ENCODE data around the gene DNAJC11. TPM values are rescaled to one million over a fixed set of nuclear protein-coding genes. Genes with fewer than 3 reads are reported as not detected.
A peak's percentile ranks its signal among the peaks of the same experiment; 100 is the strongest.

DNAJC11 gene
- total and polyA plus RNA-seq, 2 donors: 16.2 to 19.9 TPM

DNA sequence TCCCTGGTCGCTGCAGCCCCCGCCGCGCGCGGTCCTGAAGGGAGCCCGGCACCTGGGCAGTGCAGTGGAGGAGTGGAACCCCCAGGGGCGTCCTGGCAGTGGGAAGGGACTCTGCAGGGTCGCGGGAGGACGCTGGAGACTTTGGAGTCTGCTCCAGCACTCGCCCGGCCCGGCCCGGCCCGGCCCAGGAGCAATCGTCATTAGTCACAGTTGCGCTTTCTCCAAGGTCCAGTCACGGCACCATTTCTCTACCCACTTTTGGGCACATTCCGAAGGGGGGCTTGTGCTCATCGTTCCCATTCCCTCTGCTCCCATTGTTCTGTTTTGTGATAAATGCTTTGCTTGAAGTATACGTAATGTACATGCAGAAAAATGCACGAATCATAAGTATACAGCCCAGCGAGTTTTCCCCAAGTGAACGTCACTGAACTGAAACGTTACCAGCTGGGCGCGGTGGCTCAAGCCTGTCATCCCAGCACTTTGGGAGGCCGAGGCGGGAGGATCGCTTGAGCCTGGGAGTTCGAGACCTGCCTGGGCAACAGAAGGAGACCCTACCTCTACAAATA, 75.9 kb downstream of the DNAJC11 start:
- Histone ChIP-seq H3K4me1 (ENCODE audit: control insufficient read depth in 2 of 2, insufficient read depth in 2 of 2, low read length in 2 of 2) (peaks cover 10 to 13% of the 10 kb centered on the region in 2 donors), H3K4me3 (ENCODE audit: low read length in 2 of 2) (peak overlapping the region; percentile 69 to 87), H3K27ac (ENCODE audit: low read depth in 1 of 2, low read length in 1 of 2) (peak overlapping the region in 1 of 2 donors; percentile 62), H3K9me3 (ENCODE audit: control insufficient read depth in 2 of 2, insufficient read depth in 1 of 2, low read length in 1 of 2) (peaks cover 0 to 3% of the 10 kb centered on the region in 2 donors), H3K36me3 (ENCODE audit: control insufficient read depth in 2 of 2, insufficient read depth in 2 of 2, low read length in 1 of 2) (peaks cover 30 to 60% of the 10 kb centered on the region in 2 donors), H3K27me3 (ENCODE audit: control insufficient read depth in 2 of 2, insufficient read depth in 1 of 2, low read length in 1 of 2) (no peaks in the 10 kb centered on the region)
- no peak for DNase-seq (ENCODE audit: low read depth in 6 of 9, low spot score in 9 of 9)
- WGBS: 15% methylated on average over 31 of the region's 32 CpGs

DNA sequence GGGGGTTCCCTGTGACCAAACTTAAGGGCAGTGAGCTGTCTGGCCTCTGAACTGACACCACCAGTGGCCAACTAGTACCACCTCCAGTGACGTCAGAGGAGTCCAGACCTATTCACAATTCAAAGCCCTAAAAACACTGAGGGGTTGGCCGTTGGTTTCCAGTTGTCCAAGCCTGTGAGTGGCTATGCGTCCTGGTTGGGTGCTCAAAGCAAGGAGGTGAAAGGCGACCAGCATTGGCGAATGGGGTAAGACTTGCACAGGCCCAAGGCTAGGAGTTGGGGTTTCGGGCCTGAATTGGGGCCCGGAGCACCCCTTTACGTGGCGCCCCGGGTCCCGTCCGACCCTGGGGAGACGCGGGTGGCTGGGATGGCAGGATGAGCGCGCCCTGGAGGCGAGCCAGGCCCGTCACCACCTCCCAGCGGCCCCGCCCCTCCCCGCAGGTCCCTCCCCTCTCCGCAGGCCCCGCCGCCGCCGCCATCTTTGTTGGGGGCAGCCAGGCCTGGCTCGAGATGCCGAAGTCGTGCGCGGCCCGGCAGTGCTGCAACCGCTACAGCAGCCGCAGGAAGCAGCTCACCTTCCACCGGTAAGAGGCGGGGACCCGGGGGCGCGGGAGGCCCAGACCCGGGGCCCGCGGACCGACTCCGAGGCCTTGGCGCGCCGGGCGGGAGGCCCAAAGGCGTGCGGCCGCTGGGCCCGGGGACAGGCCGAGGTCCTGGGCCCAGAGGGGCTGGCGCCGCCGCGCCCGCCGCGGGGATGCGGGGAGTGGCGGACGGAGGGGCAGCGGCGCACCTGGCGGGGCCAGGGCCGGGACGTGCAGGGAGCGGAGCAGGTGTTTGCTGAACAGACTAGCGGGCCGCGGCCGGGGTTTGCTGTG, 76.7 kb downstream of the DNAJC11 start, which contains the start of gene THAP3:
THAP3 (plus strand) TSS at position 159 of the 874 bp plus-strand sequence; CDS start at position 510, 351 bp downstream.
- no peaks in the 10 kb centered on the region for H3K27me3 ChIP-seq (ENCODE audit: control insufficient read depth in 2 of 2, insufficient read depth in 1 of 2, low read length in 1 of 2)
- H3K4me1 ChIP-seq (ENCODE audit: control insufficient read depth in 2 of 2, insufficient read depth in 2 of 2, low read length in 2 of 2): peaks cover 10 to 13% of the 10 kb centered on the region in 2 donors
- 4% methylated on average over 73 of the region's 73 CpGs for WGBS
- DNase-seq (ENCODE audit: low read depth in 6 of 9, low spot score in 9 of 9): peak in 7 of 9 donors; percentile 71 to 92 (median 80)
- peak within 1 kb of the TSS; percentile 69 to 87 for H3K4me3 ChIP-seq (ENCODE audit: low read length in 2 of 2)
- H3K27ac ChIP-seq (ENCODE audit: low read depth in 1 of 2, low read length in 1 of 2): peak within 1 kb of the TSS; percentile 37 to 62
- H3K9me3 ChIP-seq (ENCODE audit: control insufficient read depth in 2 of 2, insufficient read depth in 1 of 2, low read length in 1 of 2): peaks cover 0 to 3% of the 10 kb centered on the region in 2 donors
- peaks cover 33 to 63% of the 10 kb centered on the region in 2 donors for H3K36me3 ChIP-seq (ENCODE audit: control insufficient read depth in 2 of 2, insufficient read depth in 2 of 2, low read length in 1 of 2)

DNA sequence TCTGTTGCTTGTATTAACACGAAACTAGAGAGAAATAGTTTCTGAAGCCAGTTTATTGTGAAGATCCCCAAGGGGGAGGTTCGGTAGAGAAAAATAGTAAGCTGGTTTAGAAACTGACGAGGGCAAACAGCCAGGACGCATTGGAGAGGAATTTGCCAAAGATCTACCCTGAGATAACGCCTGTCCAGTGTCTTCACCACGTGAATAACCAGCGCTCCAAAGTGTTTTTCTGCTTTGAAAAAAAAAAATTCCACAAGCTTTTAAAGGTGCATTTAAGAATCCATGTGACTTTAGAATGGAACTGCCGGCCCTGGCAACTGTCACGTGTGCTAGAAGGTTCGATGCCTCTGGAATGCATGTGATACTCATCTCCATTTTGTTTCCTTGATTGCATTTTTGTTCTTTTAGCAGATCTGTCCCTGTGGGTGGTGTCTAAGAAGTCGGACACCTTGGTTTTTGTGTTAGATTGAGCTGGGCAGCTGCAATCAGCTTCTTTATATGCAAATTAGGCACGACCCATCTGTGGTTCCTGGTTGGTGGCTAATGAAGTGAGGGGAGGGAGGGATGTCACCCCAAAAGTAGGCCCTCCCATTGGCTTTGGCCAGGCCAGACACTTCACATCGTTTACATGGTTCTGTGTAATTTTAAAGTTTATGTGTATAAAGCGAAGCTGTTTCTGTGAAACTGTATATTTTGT, 78.2 kb downstream of the DNAJC11 start:
- Histone ChIP-seq H3K27ac (ENCODE audit: low read depth in 1 of 2, low read length in 1 of 2) (no peak overlapping the region), H3K27me3 (ENCODE audit: control insufficient read depth in 2 of 2, insufficient read depth in 1 of 2, low read length in 1 of 2) (no peaks in the 10 kb centered on the region), H3K9me3 (ENCODE audit: control insufficient read depth in 2 of 2, insufficient read depth in 1 of 2, low read length in 1 of 2) (peaks cover 0 to 3% of the 10 kb centered on the region in 2 donors), H3K36me3 (ENCODE audit: control insufficient read depth in 2 of 2, insufficient read depth in 2 of 2, low read length in 1 of 2) (peaks cover 32 to 57% of the 10 kb centered on the region in 2 donors), H3K4me3 (ENCODE audit: low read length in 2 of 2) (no peak overlapping the region), H3K4me1 (ENCODE audit: control insufficient read depth in 2 of 2, insufficient read depth in 2 of 2, low read length in 2 of 2) (peaks cover 10 to 13% of the 10 kb centered on the region in 2 donors)
- WGBS: 94% methylated on average over 14 of the region's 14 CpGs
- no peak for DNase-seq (ENCODE audit: low read depth in 6 of 9, low spot score in 9 of 9)

DNA sequence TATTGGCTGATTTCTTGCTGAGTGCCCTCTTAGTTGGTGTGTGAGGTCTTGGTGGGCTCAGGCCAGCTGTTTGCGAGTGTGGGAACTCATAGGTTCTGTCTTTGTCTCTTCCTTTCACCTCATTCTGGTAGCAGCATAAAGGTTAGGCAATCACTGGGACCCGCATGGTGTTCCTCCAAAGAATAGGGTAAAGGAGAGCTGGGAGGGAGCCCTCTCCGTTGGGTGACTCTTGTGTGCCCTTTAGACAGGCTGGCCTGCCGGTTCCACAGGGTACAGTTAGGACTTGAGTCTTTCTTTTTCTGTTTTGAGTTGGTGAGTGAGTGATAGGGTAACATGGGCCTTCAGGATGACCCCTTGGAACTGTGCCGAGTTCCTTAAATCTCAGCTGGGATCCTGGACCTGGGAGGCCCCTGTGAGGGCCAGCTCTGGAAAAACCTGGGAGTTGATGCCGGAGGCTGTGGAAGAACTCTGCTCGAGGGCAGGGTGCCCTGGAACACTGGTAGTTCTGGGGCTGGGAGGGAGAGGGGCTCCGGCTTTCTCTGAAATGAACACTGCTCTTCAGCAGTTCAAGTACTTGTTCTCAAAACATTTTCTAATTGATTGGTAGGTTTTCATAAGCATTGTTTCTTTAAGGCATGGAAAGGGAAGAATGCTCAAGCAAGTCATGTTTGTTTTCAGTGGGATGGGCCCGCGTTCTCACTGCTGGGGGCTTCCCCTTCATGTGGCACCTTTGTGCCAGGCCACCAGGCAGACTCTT, 79.0 kb downstream of the DNAJC11 start:
- Histone ChIP-seq H3K9me3 (ENCODE audit: control insufficient read depth in 2 of 2, insufficient read depth in 1 of 2, low read length in 1 of 2) (peaks cover 0 to 3% of the 10 kb centered on the region in 2 donors), H3K27me3 (ENCODE audit: control insufficient read depth in 2 of 2, insufficient read depth in 1 of 2, low read length in 1 of 2) (no peaks in the 10 kb centered on the region), H3K4me3 (ENCODE audit: low read length in 2 of 2) (no peak overlapping the region), H3K4me1 (ENCODE audit: control insufficient read depth in 2 of 2, insufficient read depth in 2 of 2, low read length in 2 of 2) (peaks cover 10 to 13% of the 10 kb centered on the region in 2 donors), H3K36me3 (ENCODE audit: control insufficient read depth in 2 of 2, insufficient read depth in 2 of 2, low read length in 1 of 2) (peaks cover 33 to 55% of the 10 kb centered on the region in 2 donors), H3K27ac (ENCODE audit: low read depth in 1 of 2, low read length in 1 of 2) (no peak overlapping the region)
- no peak for DNase-seq (ENCODE audit: low read depth in 6 of 9, low spot score in 9 of 9)
- WGBS: 96% methylated on average over 10 of the region's 10 CpGs

DNA sequence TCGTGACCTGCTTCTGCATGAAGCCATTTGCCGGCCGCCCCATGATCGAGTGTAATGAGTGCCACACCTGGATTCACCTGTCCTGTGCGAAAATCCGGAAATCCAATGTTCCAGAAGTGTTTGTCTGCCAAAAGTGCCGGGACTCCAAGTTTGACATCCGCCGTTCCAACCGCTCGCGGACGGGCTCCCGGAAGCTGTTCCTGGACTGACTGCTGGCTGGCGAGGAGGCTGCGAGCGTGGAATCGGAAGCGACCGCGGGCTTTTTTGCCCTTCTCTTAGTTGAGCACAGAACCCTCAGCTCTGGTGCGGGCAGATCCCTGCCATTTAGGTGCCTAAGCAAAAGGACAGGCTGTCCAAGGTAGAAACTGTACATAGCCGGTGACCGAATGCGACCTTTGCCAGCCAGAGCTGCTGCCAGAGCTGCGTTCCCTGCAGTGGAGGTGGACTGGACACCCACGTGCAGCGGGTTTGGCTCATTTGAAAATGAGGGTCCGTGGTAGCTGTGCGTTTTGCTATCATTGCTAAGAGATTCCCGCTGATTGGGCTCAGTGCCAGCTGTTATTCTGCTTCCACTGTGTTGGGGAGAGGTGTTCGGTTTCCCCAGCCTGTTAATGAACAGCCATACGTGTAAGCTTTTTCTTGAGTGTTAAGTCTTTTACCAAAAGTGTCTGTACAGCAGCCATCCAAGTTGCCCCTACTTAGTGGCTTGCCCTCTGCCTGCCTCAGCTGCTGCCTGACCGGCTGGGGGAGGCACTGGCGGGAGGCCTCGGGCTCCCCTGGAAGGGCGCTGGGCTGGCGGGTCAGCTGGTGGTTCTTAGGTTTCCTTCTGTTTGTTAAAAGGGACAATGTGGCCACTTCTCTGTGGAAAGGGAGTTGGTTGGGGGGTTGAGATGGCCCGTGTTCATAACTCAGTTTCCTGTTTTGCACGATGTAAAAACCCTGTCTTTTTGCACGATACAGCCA, 79.9 kb downstream of the DNAJC11 start:
- DNase-seq (ENCODE audit: low read depth in 6 of 9, low spot score in 9 of 9): no peak
- Histone ChIP-seq H3K4me3 (ENCODE audit: low read length in 2 of 2) (no peak overlapping the region), H3K4me1 (ENCODE audit: control insufficient read depth in 2 of 2, insufficient read depth in 2 of 2, low read length in 2 of 2) (peaks cover 10 to 13% of the 10 kb centered on the region in 2 donors), H3K27ac (ENCODE audit: low read depth in 1 of 2, low read length in 1 of 2) (no peak overlapping the region), H3K36me3 (ENCODE audit: control insufficient read depth in 2 of 2, insufficient read depth in 2 of 2, low read length in 1 of 2) (peaks cover 33 to 53% of the 10 kb centered on the region in 2 donors), H3K27me3 (ENCODE audit: control insufficient read depth in 2 of 2, insufficient read depth in 1 of 2, low read length in 1 of 2) (no peaks in the 10 kb centered on the region), H3K9me3 (ENCODE audit: control insufficient read depth in 2 of 2, insufficient read depth in 1 of 2, low read length in 1 of 2) (peaks cover 0 to 3% of the 10 kb centered on the region in 2 donors)
- WGBS: 94% methylated on average over 41 of the region's 41 CpGs

DNA sequence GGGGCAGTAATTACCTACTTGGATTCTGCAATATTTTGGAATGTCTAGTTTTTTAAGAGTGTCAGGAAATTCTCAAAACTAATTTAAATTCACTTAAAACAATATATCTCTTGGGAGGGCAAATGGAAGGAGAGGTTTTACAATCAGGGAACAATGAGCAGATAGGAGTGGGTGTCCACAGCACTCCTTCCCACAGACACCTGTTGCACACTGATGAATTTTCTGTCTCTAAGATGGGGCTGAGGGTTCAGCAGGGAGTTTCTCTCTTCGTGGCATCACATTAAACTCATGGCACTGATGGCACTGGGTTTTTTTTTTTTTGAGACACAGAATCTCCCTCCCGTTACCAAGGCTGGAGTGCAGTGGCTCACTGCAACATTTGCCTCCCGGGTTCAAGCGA, 82.6 kb downstream of the DNAJC11 start:
- WGBS: 96% methylated on average over 4 of the region's 4 CpGs

DNA sequence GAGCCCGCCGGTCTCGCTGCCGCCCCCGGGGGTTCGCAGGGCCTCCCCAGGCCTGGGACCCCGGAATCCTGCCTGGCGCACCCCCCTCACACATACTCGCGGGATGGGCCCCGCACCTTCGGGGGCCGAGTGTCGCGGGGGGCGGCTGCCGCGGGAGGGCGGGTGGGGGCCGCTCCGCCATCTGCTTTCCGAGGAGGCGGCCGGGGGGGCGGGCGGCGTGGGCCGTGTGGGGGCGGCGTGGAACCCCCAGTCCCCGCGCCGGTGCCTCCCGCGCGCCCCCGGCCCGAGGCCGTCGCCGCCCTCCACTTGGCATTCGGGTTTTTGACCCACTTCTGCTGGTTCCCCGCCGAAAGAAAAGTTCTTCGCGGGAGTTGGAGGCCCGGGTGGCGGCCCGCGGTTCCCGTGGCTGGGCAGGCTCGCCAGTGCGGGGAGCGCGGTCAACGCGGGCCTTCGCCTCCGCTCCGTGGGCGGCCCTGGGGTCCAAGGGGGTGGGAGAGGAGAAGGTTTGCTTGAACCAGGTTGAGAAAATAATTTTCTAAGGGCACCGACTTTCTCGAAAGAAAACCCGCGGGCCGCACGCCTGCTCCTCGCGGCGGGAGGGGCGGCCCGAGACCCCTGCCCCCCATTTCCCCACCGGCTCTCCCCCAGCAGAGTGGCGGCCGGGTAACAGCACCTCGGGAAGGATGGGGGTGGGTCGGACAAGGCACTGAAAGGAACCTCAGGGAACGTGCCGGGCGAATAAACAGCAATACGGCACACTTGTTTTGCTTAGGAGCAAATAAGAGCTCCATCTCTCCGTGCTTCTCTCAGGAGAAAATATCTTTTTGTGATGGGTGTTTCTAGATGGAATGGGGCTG, 86.5 kb downstream of the DNAJC11 start:
- WGBS: 4% methylated on average over 82 of the region's 82 CpGs
- peak in 1 of 9 donors; percentile 13 for DNase-seq (ENCODE audit: low read depth in 6 of 9, low spot score in 9 of 9)
- peak overlapping the region in 1 of 2 donors; percentile 42 for H3K27ac ChIP-seq (ENCODE audit: low read depth in 1 of 2, low read length in 1 of 2)

More for the DNA sequence above, 82.6 kb downstream of the DNAJC11 start:
- Histone ChIP-seq H3K36me3 (ENCODE audit: control insufficient read depth in 2 of 2, insufficient read depth in 2 of 2, low read length in 1 of 2) (peaks cover 33 to 53% of the 10 kb centered on the region in 2 donors), H3K27ac (ENCODE audit: low read depth in 1 of 2, low read length in 1 of 2) (no peak overlapping the region), H3K27me3 (ENCODE audit: control insufficient read depth in 2 of 2, insufficient read depth in 1 of 2, low read length in 1 of 2) (peaks cover 0 to 9% of the 10 kb centered on the region in 2 donors), H3K9me3 (ENCODE audit: control insufficient read depth in 2 of 2, insufficient read depth in 1 of 2, low read length in 1 of 2) (peaks cover 0 to 3% of the 10 kb centered on the region in 2 donors), H3K4me3 (ENCODE audit: low read length in 2 of 2) (no peak overlapping the region), H3K4me1 (ENCODE audit: control insufficient read depth in 2 of 2, insufficient read depth in 2 of 2, low read length in 2 of 2) (peaks cover 0 to 7% of the 10 kb centered on the region in 2 donors)
- no peak for DNase-seq (ENCODE audit: low read depth in 6 of 9, low spot score in 9 of 9)

More for the DNA sequence above, 86.5 kb downstream of the DNAJC11 start:
- H3K27me3 ChIP-seq (ENCODE audit: control insufficient read depth in 2 of 2, insufficient read depth in 1 of 2, low read length in 1 of 2): peaks cover 0 to 19% of the 10 kb centered on the region in 2 donors
- peak overlapping the region; percentile 37 to 93 for H3K4me3 ChIP-seq (ENCODE audit: low read length in 2 of 2)
- H3K36me3 ChIP-seq (ENCODE audit: control insufficient read depth in 2 of 2, insufficient read depth in 2 of 2, low read length in 1 of 2): peaks cover 12 to 21% of the 10 kb centered on the region in 2 donors
- no peaks in the 10 kb centered on the region for H3K9me3 ChIP-seq (ENCODE audit: control insufficient read depth in 2 of 2, insufficient read depth in 1 of 2, low read length in 1 of 2)
- H3K4me1 ChIP-seq (ENCODE audit: control insufficient read depth in 2 of 2, insufficient read depth in 2 of 2, low read length in 2 of 2): peaks cover 4 to 14% of the 10 kb centered on the region in 2 donors
